BLaER1 treated with 17β-estradiol and CSF1 and Interleukin-3, amounts not matched to agents 10 nM and 100 nM (cell line): ENCODE measurements around the gene PPP2R1A.
A peak's percentile ranks its signal among the peaks of the same experiment; 100 is the strongest.
"Not testable (repeated sequence)": the region's sequence is repeated elsewhere in the genome, so short reads cannot be mapped to it uniquely, and the experiment has no call there.

Source experiments
- H3K27ac ChIP-seq, 11 experiments: shearing (Covaris generic); formaldehyde crosslinking; 2 replicates each; pipeline ENCODE4 v1.8.1; 2022
- H3K27me3 ChIP-seq, 11 experiments: shearing (Covaris generic); formaldehyde crosslinking; 2 replicates each; pipeline ENCODE4 v1.8.1; 2022
- H3K36me3 ChIP-seq, 11 experiments: shearing (Covaris generic); formaldehyde crosslinking; 2 replicates each; pipeline ENCODE4 v1.8.1; 2022
- H3K4me1 ChIP-seq, 10 experiments: shearing (Covaris generic); formaldehyde crosslinking; 2 replicates each; pipeline ENCODE4 v1.8.1; 2022
- H3K4me2 ChIP-seq, 11 experiments: shearing (Covaris generic); formaldehyde crosslinking; 2 replicates each; pipeline ENCODE4 v1.8.1; 2022
- H3K4me3 ChIP-seq, 10 experiments: shearing (Covaris generic); formaldehyde crosslinking; 2 replicates each; pipeline ENCODE4 v1.8.1; 2022
- H3K9ac ChIP-seq, 11 experiments: shearing (Covaris generic); formaldehyde crosslinking; 2 replicates each; pipeline ENCODE4 v1.8.1; 2022
- H3K9me3 ChIP-seq, 11 experiments: shearing (Covaris generic); formaldehyde crosslinking; replicated peaks in 1 of 11; 2 replicates each; pipeline ENCODE4 v1.8.1; 2022
- H4K20me1 ChIP-seq, 11 experiments: shearing (Covaris generic); formaldehyde crosslinking; 2 replicates each; pipeline ENCODE4 v1.8.1; 2022
- Cebpa-rat ChIP-seq, 11 experiments: shearing (Covaris generic); IDR thresholded peaks; 2 replicates each; pipeline ENCODE4 v1.8.1; 2022

PPP2R1A gene

DNA sequence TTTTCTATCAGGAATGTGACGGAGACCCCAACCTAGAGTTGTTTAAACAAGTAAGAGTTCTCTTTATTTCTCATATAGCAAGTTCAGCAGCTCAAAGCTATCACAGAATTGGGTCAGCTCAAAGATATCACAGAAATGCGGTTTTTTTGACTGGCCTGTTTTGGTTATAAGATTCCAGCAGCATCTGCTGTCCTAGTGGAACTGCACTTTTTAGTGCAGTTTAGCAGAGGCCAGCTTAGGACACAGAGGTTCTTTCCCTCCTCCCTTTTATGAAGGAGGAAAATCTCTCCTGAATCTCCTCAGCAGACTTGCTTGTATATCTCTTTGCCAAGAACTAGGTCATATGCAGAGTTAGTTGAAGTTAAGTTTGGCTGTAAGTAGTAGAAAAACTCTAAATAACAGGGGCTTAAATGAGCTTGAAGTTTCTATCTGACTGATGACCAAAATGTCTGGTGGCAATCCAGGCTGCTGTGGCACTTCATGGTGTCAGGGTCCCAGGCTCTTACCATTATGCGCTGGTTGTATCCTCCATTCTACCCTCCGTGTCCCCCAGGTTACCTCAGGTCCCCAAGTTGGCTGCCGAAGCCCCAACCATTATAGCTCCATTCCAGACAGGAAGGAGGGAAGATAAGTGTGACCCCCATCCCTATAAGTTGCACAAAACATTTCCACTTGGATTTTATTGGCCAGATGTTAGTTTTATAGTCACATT is 6.6 kb downstream of the PPP2R1A start:
- no peak for TF ChIP-seq Cebpa-rat (IDR thresholded peaks at IDR 0.05)
- Histone ChIP-seq H3K4me1 (peaks cover 24 to 46% (median 28%) of the 10 kb centered on the region in 10 experiments), H3K36me3 (peaks cover 85 to 100% (median 94%) of the 10 kb centered on the region in 11 experiments), H3K4me3 (no peak overlapping the region), H3K27ac (no peak overlapping the region), H3K4me2 (no peak overlapping the region), H3K27me3 (no peaks in the 10 kb centered on the region), H3K9me3 (peaks cover 0 to 14% (median 0%) of the 10 kb centered on the region in 11 experiments; a peak in 3 of 22 replicates), H3K9ac (no peak overlapping the region), H4K20me1 (peaks cover 99 to 100% (median 100%) of the 10 kb centered on the region in 11 experiments)

DNA sequence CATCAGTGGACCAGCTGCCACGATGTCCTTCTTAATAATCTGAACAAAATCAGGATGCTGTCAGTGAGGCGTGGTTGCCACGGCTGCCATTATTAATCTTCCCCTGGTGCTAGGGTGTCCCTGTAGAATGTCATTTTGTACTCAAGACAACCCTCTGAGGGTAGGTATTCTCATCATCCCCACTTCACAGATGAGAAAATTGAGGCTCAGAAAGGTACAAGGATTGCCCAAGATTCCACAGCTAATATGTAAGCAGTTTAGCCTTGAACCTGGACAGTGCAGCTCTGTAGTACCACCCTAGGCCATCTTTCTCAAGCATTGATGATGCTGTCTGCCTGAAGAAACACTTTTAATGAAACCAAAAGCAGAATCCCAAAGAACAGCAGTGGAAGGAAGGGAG is 8.1 kb downstream of the PPP2R1A start:
- Histone ChIP-seq H3K36me3 (peaks cover 92 to 100% (median 97%) of the 10 kb centered on the region in 11 experiments), H3K4me3 (no peak overlapping the region), H3K27ac (no peak overlapping the region), H3K9ac (no peak overlapping the region), H3K4me2 (no peak overlapping the region), H3K27me3 (no peaks in the 10 kb centered on the region), H4K20me1 (peaks cover 100% of the 10 kb centered on the region in 11 experiments), H3K9me3 (peaks cover 0 to 9% (median 0%) of the 10 kb centered on the region in 11 experiments; a peak in 3 of 22 replicates), H3K4me1 (peaks cover 8 to 31% (median 13%) of the 10 kb centered on the region in 10 experiments; a peak in 17 of 20 replicates)
- no peak for TF ChIP-seq Cebpa-rat (IDR thresholded peaks at IDR 0.05)

DNA sequence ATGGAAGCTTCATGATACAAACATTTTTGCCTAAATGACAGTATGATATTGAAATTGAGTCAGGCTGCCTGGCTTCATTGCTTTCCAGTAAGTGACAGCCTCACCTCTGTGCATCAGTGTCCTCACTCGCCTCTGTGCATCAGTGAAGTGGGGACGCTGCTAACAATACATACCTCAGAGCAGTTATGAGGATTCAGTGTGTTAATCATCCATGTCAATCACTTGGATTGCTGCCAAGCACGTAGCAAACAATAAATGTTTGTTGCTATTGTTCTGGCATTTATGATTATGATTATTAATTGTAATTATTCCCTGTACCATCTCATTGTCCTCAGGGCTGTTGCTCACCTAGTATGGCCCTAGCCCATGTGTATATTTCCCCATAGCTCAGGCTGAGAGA is 8.8 kb downstream of the PPP2R1A start:
- H4K20me1 ChIP-seq: peaks cover 100% of the 10 kb centered on the region in 11 experiments
- H3K27ac ChIP-seq: no peak overlapping the region
- no peaks in the 10 kb centered on the region for H3K27me3 ChIP-seq
- H3K9me3 ChIP-seq: peaks cover 0 to 5% (median 0%) of the 10 kb centered on the region in 11 experiments; a peak in 3 of 22 replicates
- no peak overlapping the region for H3K4me2 ChIP-seq
- no peak for TF ChIP-seq Cebpa-rat (IDR thresholded peaks at IDR 0.05)
- H3K9ac ChIP-seq: no peak overlapping the region
- peaks cover 2 to 26% (median 11%) of the 10 kb centered on the region in 10 experiments; a peak in 15 of 20 replicates for H3K4me1 ChIP-seq
- peaks cover 92 to 100% (median 97%) of the 10 kb centered on the region in 11 experiments for H3K36me3 ChIP-seq
- no peak overlapping the region for H3K4me3 ChIP-seq

DNA sequence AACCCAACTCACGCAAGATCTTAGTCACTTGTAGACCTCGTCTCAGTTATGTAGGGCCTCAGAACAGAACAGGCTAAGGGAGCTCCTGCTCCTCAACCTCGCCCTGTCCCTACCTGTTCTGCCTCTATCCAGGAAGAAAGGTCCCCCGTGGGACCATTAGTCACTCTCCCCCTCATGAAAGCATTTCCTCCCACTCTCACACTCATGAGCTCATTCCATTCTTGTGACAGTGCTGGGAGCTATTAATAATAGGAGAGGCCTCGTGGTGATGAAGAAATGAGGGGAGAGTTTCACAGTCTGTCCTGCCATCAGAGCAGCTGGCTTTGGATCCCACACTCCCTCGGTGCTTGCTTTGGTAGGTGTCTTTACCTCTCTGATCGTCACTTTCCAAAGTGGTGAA is 10.2 kb downstream of the PPP2R1A start:
- H3K9ac ChIP-seq: peak overlapping the region in 4 of 11 experiments; percentile 28 to 62 (median 34); a peak in 9 of 22 replicates
- H4K20me1 ChIP-seq: peaks cover 100% of the 10 kb centered on the region in 11 experiments
- no peak overlapping the region for H3K4me3 ChIP-seq
- no peaks in the 10 kb centered on the region for H3K27me3 ChIP-seq
- H3K27ac ChIP-seq: peak overlapping the region in 6 of 11 experiments; percentile 1 to 61 (median 39); a peak in 9 of 22 replicates
- H3K4me1 ChIP-seq: peaks cover 0 to 26% (median 11%) of the 10 kb centered on the region in 10 experiments; a peak in 14 of 20 replicates
- H3K9me3 ChIP-seq: no peaks in the 10 kb centered on the region
- TF ChIP-seq Cebpa-rat (IDR thresholded peaks at IDR 0.05): no peak
- peaks cover 92 to 100% (median 97%) of the 10 kb centered on the region in 11 experiments for H3K36me3 ChIP-seq
- peak overlapping the region in 7 of 11 experiments; percentile 2 to 54 (median 37); a peak in 13 of 22 replicates for H3K4me2 ChIP-seq

- Histone ChIP-seq H3K27ac (peak overlapping the region in 4 of 11 experiments; percentile 33 to 61 (median 52); a peak in 8 of 22 replicates), H3K36me3 (peaks cover 92 to 100% (median 97%) of the 10 kb centered on the region in 11 experiments), H3K9ac (peak overlapping the region in 3 of 11 experiments; percentile 2 to 62 (median 40); a peak in 3 of 22 replicates), H3K4me1 (peaks cover 0 to 26% (median 11%) of the 10 kb centered on the region in 10 experiments; a peak in 14 of 20 replicates), H3K4me2 (peak overlapping the region in 1 of 11 experiments; percentile 30; a peak in 2 of 22 replicates), H4K20me1 (peaks cover 100% of the 10 kb centered on the region in 11 experiments)
- H3K27me3 ChIP-seq, H3K4me3 ChIP-seq, H3K9me3 ChIP-seq: not testable (repeated sequence)
Measured at GRCh38 chr19:52200755-52201391, 11.0 kb downstream of the PPP2R1A start.

GRCh38 chr19:52206481-52206880 is 16.6 kb downstream of the PPP2R1A start:
- Histone ChIP-seq H3K36me3 (peaks cover 100% of the 10 kb centered on the region in 11 experiments), H3K9ac (no peak overlapping the region), H3K27ac (no peak overlapping the region), H3K27me3 (no peaks in the 10 kb centered on the region), H3K4me1 (no peaks in the 10 kb centered on the region), H3K4me3 (no peak overlapping the region), H3K9me3 (no peaks in the 10 kb centered on the region), H3K4me2 (no peak overlapping the region), H4K20me1 (peaks cover 95 to 100% (median 100%) of the 10 kb centered on the region in 11 experiments)
- no peak for TF ChIP-seq Cebpa-rat (IDR thresholded peaks at IDR 0.05)

GRCh38 chr19:52211203-52211602 is 21.4 kb downstream of the PPP2R1A start:
- H3K4me2 ChIP-seq: no peak overlapping the region
- H3K27ac ChIP-seq: no peak overlapping the region
- H3K27me3 ChIP-seq: no peaks in the 10 kb centered on the region
- no peak overlapping the region for H3K9ac ChIP-seq
- H3K4me1 ChIP-seq: no peaks in the 10 kb centered on the region
- H4K20me1 ChIP-seq: peaks cover 51 to 94% (median 69%) of the 10 kb centered on the region in 11 experiments; a peak in 21 of 22 replicates
- TF ChIP-seq Cebpa-rat (IDR thresholded peaks at IDR 0.05): no peak
- H3K4me3 ChIP-seq: no peak overlapping the region
- no peaks in the 10 kb centered on the region for H3K9me3 ChIP-seq
- peaks cover 100% of the 10 kb centered on the region in 11 experiments for H3K36me3 ChIP-seq

GRCh38 chr19:52211926-52212571 is 22.2 kb downstream of the PPP2R1A start:
- H3K9ac ChIP-seq: no peak overlapping the region
- no peak for TF ChIP-seq Cebpa-rat (IDR thresholded peaks at IDR 0.05)
- peaks cover 42 to 90% (median 64%) of the 10 kb centered on the region in 11 experiments; a peak in 21 of 22 replicates for H4K20me1 ChIP-seq
- no peak overlapping the region for H3K4me2 ChIP-seq
- H3K27ac ChIP-seq: no peak overlapping the region
- no peaks in the 10 kb centered on the region for H3K4me1 ChIP-seq
- H3K9me3 ChIP-seq: no peaks in the 10 kb centered on the region
- H3K27me3 ChIP-seq: no peaks in the 10 kb centered on the region
- no peak overlapping the region for H3K4me3 ChIP-seq
- H3K36me3 ChIP-seq: peaks cover 100% of the 10 kb centered on the region in 11 experiments
